Fibroblast of the aortic adventitia (primary cell): Measurements from ENCODE around the gene ELMO1. TPM values are rescaled to one million over a fixed set of nuclear protein-coding genes. Genes with fewer than 3 reads are reported as not detected.

Source experiments
- DNase-seq: peaks from one replicate; pipeline ENCODE4 v3.0.0-alpha.2; 2010; ENCODE audit warnings: low read depth
- H3K4me3 ChIP-seq: 2 replicates; pipeline ENCODE4 v1.5.1; 2011; ENCODE audit warnings: low read depth, mild to moderate bottlenecking, control low read depth, low read length, moderate library complexity
- CTCF ChIP-seq: IDR thresholded peaks from 2 replicates; pipeline ENCODE4 v1.5.1; 2011; ENCODE audit warnings: mild to moderate bottlenecking, low read length, control low read depth, inconsistent platforms; ENCODE audit not compliant: insufficient read depth
- total RNA-seq: library from RNA; depleted of rRNA; stranded (reverse); fragments of >200 nt; gene quantifications from 2 replicates; pipeline ENCODE4 v1.2.3, GENCODE V29; 2012; ENCODE audit warnings: low replicate concordance

Gene ELMO1
- total RNA-seq, 1 donor, result 1.3 TPM

- H3K4me3 ChIP-seq, result no peak overlapping the region
- DNase-seq, result no peak
- TF ChIP-seq CTCF, result no peak
Observed at GRCh38 chr7:37367010-37367409, 81.7 kb downstream of the ELMO1 start.

- no peak for DNase-seq
- no peak for TF ChIP-seq CTCF
- no peak overlapping the region for H3K4me3 ChIP-seq
Observed at GRCh38 chr7:37366445-37366844, 82.2 kb downstream of the ELMO1 start.

GRCh38 chr7:37365405-37365804 lies 83.3 kb downstream of the ELMO1 start:
- H3K4me3 ChIP-seq, result no peak overlapping the region
- no peak for DNase-seq
- TF ChIP-seq CTCF, result no peak

- no peak for TF ChIP-seq CTCF
- DNase-seq, result no peak
- H3K4me3 ChIP-seq, result no peak overlapping the region
Observed at GRCh38 chr7:37364856-37365255, 83.8 kb downstream of the ELMO1 start.

- no peak for TF ChIP-seq CTCF
- H3K4me3 ChIP-seq, result no peak overlapping the region
- DNase-seq, result no peak
Observed at GRCh38 chr7:37363536-37364491, 84.8 kb downstream of the ELMO1 start.

GRCh38 chr7:37362802-37363201 lies 85.9 kb downstream of the ELMO1 start:
- no peak for DNase-seq
- no peak overlapping the region for H3K4me3 ChIP-seq
- TF ChIP-seq CTCF, result no peak
